HFFc6 (cell line): ENCODE data around the gene DPP3. TPM values are rescaled to one million over a fixed set of nuclear protein-coding genes. Genes with fewer than 3 reads are reported as not detected.

ENCODE experiments used
- DNase-seq: peaks from one replicate; pipeline ENCODE4 v3.0.0-alpha.2; 2018
- H3K27ac Mint-ChIP-seq: 2 replicates; pipeline ENCODE4 v1.8.0; 2020; ENCODE audit warnings: mild to moderate bottlenecking, mixed read lengths
- H3K27me3 Mint-ChIP-seq: 2 replicates; pipeline ENCODE4 v1.8.0; 2021; ENCODE audit warnings: mild to moderate bottlenecking, moderate library complexity, mixed read lengths; ENCODE audit not compliant: insufficient read depth
- H3K36me3 Mint-ChIP-seq: 2 replicates; pipeline ENCODE4 v1.8.0; 2021; ENCODE audit warnings: low read depth, mixed read lengths
- H3K4me1 Mint-ChIP-seq: 2 replicates; pipeline ENCODE4 v1.8.0; 2020; ENCODE audit warnings: low read depth, mixed read lengths
- H3K4me3 Mint-ChIP-seq: 2 replicates; pipeline ENCODE4 v1.8.0; 2020; ENCODE audit warnings: mild to moderate bottlenecking, moderate library complexity, mixed read lengths
- H3K9me3 Mint-ChIP-seq: 2 replicates; pipeline ENCODE4 v1.8.0; 2020; ENCODE audit warnings: mild to moderate bottlenecking, mixed read lengths
- CTCF ChIP-seq: fragments of 200-600 bp; sonication (generic); IDR thresholded peaks from 2 replicates; pipeline ENCODE4 v1.5.0; 2021; ENCODE audit warnings: antibody characterized with exemption, mild to moderate bottlenecking
- total RNA-seq, 6 experiments: library from RNA; stranded (reverse); fragmentation: NEBNext Ultra II Directional; extraction: Animal tissue kit (Norgen Biotek cat#: 25700); gene quantifications; 2 replicates in 1 of 6; 3 replicates in 5 of 6; pipeline ENCODE4 v1.2.3, GENCODE V29; 2021

The DPP3 gene
- total RNA-seq, 6 experiments from 2014 or later: 54.8 to 71.6 (median 58.2) TPM

GRCh38 chr11:66469441-66469840, 10.8 kb upstream of the DPP3 start:
- Mint-ChIP-seq H3K36me3 (no peaks in the 10 kb centered on the region; the same call in 1 of the 2 replicates), H3K9me3 (no peaks in the 10 kb centered on the region), H3K27me3 (peaks cover 7% of the 10 kb centered on the region; the same call in 1 of the 2 replicates), H3K27ac (no peak overlapping the region), H3K4me1 (peaks cover 5% of the 10 kb centered on the region; the same call in 1 of the 2 replicates), H3K4me3 (no peak overlapping the region)
- DNase-seq: no peak
- no peak for TF ChIP-seq CTCF

- Mint-ChIP-seq H3K4me3 (no peak overlapping the region), H3K36me3 (no peaks in the 10 kb centered on the region; the same call in 1 of the 2 replicates), H3K27ac (no peak overlapping the region), H3K9me3 (no peaks in the 10 kb centered on the region), H3K4me1 (peaks cover 5% of the 10 kb centered on the region; the same call in 1 of the 2 replicates), H3K27me3 (peaks cover 7% of the 10 kb centered on the region; the same call in 1 of the 2 replicates)
- no peak for TF ChIP-seq CTCF
- no peak for DNase-seq
These were observed 10.2 kb upstream of the DPP3 start for GRCh38 chr11:66470015-66470414.

GRCh38 chr11:66471142-66471541, 9.1 kb upstream of the DPP3 start:
- Mint-ChIP-seq H3K27me3 (no peaks in the 10 kb centered on the region), H3K27ac (no peak overlapping the region), H3K4me3 (no peak overlapping the region), H3K4me1 (peaks cover 5% of the 10 kb centered on the region; the same call in 1 of the 2 replicates), H3K9me3 (no peaks in the 10 kb centered on the region), H3K36me3 (no peaks in the 10 kb centered on the region; the same call in 1 of the 2 replicates)
- DNase-seq: no peak
- no peak for TF ChIP-seq CTCF

GRCh38 chr11:66472054-66472453, 8.2 kb upstream of the DPP3 start:
- TF ChIP-seq CTCF: no peak
- DNase-seq: no peak
- no peaks in the 10 kb centered on the region; the same call in 1 of the 2 replicates for H3K36me3 Mint-ChIP-seq
- H3K27ac Mint-ChIP-seq: no peak overlapping the region
- H3K9me3 Mint-ChIP-seq: no peaks in the 10 kb centered on the region
- peaks cover 5% of the 10 kb centered on the region; the same call in 1 of the 2 replicates for H3K4me1 Mint-ChIP-seq
- no peaks in the 10 kb centered on the region for H3K27me3 Mint-ChIP-seq
- H3K4me3 Mint-ChIP-seq: no peak overlapping the region

GRCh38 chr11:66473167-66473566, 7.1 kb upstream of the DPP3 start:
- Mint-ChIP-seq H3K27ac (no peak overlapping the region), H3K4me1 (peaks cover 3% of the 10 kb centered on the region; the same call in 1 of the 2 replicates), H3K9me3 (no peaks in the 10 kb centered on the region), H3K36me3 (no peaks in the 10 kb centered on the region; the same call in 1 of the 2 replicates), H3K27me3 (no peaks in the 10 kb centered on the region), H3K4me3 (no peak overlapping the region)
- DNase-seq: no peak
- no peak for TF ChIP-seq CTCF
